HG03432 (cell line): ENCODE results near the gene ISCA2.
"Not testable (repeated sequence)": the region's sequence is repeated elsewhere in the genome, so short reads cannot be mapped to it uniquely, and the experiment has no call there.

ENCODE experiments used
- ATAC-seq: cut with Tn5 transposase; IDR thresholded peaks from one replicate; pipeline ENCODE4 v1.9.1; 2021; ENCODE audit warnings: mild to moderate bottlenecking, moderate library complexity; ENCODE audit not compliant: unreplicated experiment

Gene ISCA2

GRCh38 chr14:74526854-74527585 lies 33.5 kb downstream of the ISCA2 start:
- ATAC-seq: no peak

GRCh38 chr14:74527736-74528280 lies 34.2 kb downstream of the ISCA2 start:
- ATAC-seq: no peak

GRCh38 chr14:74528406-74528805 lies 34.8 kb downstream of the ISCA2 start:
- ATAC-seq: no peak

GRCh38 chr14:74528886-74529285 lies 35.3 kb downstream of the ISCA2 start:
- ATAC-seq: no peak

- no peak for ATAC-seq
Observed at GRCh38 chr14:74531006-74531405, 37.4 kb downstream of the ISCA2 start.

GRCh38 chr14:74531467-74531866 lies 37.9 kb downstream of the ISCA2 start:
- ATAC-seq: no peak

- no peak for ATAC-seq
Observed at GRCh38 chr14:74532246-74532645, 38.7 kb downstream of the ISCA2 start.

GRCh38 chr14:74533576-74533975 lies 40.0 kb downstream of the ISCA2 start:
- ATAC-seq: no peak

GRCh38 chr14:74535756-74536325 lies 42.3 kb downstream of the ISCA2 start:
- no peak for ATAC-seq

GRCh38 chr14:74536336-74536735 lies 42.8 kb downstream of the ISCA2 start:
- not testable (repeated sequence) for ATAC-seq

- ATAC-seq: no peak
Observed at GRCh38 chr14:74538411-74539391, 45.1 kb downstream of the ISCA2 start.

- ATAC-seq: no peak
Observed at GRCh38 chr14:74539503-74539902, 45.9 kb downstream of the ISCA2 start.

GRCh38 chr14:74541225-74541624 lies 47.7 kb downstream of the ISCA2 start:
- ATAC-seq: no peak

GRCh38 chr14:74542056-74542685 lies 48.6 kb downstream of the ISCA2 start:
- no peak for ATAC-seq

- no peak for ATAC-seq
Observed at GRCh38 chr14:74543771-74544438, 50.3 kb downstream of the ISCA2 start.

GRCh38 chr14:74545386-74545785 lies 51.8 kb downstream of the ISCA2 start:
- no peak for ATAC-seq

GRCh38 chr14:74546416-74546815 lies 52.9 kb downstream of the ISCA2 start:
- no peak for ATAC-seq
